Activated CD4-positive, CD25-positive, alpha-beta regulatory T cell treated with anti-CD3 and anti-CD28 coated beads, Interleukin-2, amount 50 U/mL, for 16 hours (primary cell): Measurements from ENCODE around the gene ACVR1C.

Experiments
- DNase-seq: peaks from one replicate; pipeline ENCODE4 v3.0.0-alpha.2; 2020; ENCODE audit warnings: low read depth, low spot score

The ACVR1C gene

DNA sequence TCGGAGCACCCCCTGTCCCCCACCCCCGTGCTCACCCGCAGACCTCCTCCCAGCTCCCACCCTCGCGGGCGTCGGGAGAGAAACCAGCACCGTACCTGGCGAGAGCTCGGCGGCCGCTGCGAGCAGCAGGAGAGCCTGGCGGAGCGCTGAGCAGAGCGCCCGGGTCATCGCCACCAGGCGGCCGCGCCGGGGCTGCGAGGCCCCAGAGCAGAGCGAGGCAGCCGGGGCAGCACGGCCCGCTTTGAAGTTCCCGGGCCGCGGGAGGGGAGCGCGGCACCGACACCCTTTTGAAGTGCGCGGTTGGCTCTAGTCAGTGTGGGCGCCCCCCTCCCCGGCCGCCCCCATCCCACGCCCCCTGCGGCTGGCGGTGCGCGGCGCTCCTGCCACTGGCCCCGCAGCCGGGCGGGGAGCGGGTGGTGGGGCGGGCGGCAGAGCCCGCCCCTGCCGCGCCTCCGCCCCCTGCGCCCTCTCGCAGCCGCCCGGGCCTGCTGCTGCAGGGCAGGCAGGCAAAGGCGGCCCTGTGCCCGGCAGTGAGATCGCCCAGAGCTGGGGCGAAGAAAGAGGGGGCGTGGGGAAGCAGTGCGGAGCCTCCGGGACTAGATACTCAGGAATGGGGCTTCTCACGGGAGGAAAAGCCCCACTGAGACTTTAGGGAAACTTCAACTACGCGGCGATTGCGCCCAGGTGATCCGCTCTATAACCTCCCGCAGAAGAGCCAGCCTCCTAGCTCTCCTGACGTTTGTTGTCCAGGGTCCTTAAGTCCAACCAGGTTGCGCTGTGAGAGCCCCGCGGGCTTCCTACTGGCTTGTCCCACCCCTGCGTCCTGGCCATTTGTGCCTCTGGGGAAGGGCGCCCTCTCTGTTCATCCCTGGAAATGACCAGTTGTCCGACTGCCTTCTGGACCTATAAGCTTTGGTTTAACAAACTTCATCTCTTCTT, at the start of gene ACVR1C:
Gene ACVR1C (minus strand): TSS at position 388 of the 939 bp plus-strand sequence. CDS start 220 bp downstream, at position 168.
- DNase-seq = no peak

DNA sequence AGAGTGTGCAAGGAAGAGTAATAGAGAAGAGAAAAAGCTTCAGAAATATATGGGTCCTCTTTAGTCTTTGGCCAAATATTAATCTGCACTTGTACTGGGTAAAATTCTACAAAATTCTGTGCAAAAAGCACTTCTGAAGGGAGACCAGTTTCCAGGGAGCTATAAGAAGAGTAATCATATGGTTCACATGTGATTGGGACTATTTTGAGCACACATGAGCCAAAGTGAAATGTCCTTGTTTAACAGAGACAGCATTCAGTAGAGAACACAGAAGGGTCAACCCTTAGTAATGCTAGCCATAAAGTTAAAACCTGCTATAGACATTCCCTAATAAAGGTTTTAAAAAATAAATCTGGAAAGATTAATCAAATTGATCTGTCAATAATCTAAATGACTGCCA, 49.3 kb upstream of the ACVR1C start:
- DNase-seq = no peak

GRCh38 chr2:157672129-157672528, 43.5 kb upstream of the ACVR1C start:
- DNase-seq = no peak

GRCh38 chr2:157662401-157662800, 33.7 kb upstream of the ACVR1C start:
- DNase-seq = no peak

DNA sequence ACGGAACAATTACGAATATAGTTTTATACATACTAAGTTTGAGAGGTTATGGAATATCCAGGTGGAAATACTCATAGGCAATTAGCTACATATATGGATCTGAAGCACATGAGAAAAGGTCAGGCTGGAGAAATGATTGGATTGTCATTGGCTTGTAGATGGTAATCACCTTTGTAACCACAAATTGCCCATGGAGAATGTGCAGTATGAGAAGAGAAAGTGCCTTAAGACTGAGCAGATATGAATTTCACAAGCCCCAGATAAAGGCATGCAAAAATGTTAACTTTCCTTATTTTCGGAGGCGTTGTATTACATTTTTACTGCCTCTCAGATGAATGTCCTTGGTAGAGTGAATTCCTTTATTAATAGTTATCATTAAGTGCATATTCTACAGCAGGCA, 33.1 kb upstream of the ACVR1C start:
- no peak for DNase-seq

GRCh38 chr2:157657858-157658257, 29.2 kb upstream of the ACVR1C start:
- DNase-seq = no peak

GRCh38 chr2:157657101-157657500, 28.4 kb upstream of the ACVR1C start:
- no peak for DNase-seq

GRCh38 chr2:157644776-157645175, 16.1 kb upstream of the ACVR1C start:
- no peak for DNase-seq

DNA sequence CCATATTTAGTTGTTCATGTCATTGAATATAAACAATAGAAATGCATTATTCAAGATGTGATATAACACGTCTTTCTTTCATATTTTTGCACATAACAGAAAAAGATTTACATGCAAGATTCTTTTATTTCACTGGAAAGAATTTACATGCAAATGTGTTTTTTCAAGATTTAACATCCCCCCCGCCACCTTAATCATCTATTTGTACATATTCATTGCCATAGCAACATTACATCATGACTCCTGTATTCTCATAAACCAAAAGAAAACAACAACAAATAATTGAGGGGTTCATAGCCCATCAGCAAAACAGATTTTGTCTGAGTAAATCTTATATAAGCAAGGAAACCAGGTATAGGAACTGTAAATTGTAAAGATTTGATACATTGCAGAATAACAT, 3.2 kb upstream of the ACVR1C start:
- no peak for DNase-seq

GRCh38 chr2:157627594-157628476, 829 bp downstream of the ACVR1C start:
- no peak for DNase-seq

- no peak for DNase-seq
Measured at GRCh38 chr2:157625296-157625695, 3.4 kb downstream of the ACVR1C start.

GRCh38 chr2:157620956-157621355, 7.7 kb downstream of the ACVR1C start:
- DNase-seq = no peak

DNA sequence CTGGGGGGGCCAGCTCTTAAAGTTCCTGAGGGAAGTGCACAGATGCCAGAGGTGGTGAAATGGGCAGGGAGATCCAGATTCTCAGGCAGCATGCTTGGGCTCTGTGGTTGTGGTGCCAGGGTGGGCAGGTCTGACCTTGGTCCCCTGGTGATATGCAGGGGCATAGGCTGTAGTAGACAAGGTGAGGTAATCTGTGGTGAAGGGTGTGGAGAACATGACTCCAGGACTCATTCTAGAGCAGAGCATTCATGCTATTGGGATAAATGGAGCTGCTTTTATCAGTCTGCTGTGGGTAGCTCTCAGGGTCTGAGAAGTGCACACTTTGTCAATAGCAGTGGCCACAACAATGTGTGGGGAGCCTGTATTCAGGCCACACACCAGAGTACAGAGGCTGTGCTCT, 16.9 kb downstream of the ACVR1C start:
- DNase-seq = no peak

- no peak for DNase-seq
Measured at GRCh38 chr2:157611110-157611509, 17.6 kb downstream of the ACVR1C start.

DNA sequence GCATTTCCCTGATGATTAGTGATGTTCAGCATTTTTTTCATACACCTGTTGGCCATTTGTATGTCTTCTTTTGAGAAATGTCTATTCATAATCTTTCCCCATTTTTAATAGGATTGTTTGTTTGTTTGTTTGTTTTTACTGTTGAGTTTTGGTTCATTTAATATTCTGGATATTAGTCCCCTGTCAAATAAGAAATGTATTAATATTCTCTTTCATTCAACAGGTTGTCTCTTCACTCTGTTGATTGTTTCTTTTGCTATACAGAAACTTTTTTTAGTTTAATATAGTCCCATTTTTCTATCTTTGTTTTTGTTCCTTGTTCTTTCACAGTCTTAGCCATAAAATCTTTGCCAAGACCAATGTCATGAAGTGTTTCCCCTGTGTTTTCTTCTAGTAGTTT, 22.1 kb downstream of the ACVR1C start:
- DNase-seq = no peak

DNA sequence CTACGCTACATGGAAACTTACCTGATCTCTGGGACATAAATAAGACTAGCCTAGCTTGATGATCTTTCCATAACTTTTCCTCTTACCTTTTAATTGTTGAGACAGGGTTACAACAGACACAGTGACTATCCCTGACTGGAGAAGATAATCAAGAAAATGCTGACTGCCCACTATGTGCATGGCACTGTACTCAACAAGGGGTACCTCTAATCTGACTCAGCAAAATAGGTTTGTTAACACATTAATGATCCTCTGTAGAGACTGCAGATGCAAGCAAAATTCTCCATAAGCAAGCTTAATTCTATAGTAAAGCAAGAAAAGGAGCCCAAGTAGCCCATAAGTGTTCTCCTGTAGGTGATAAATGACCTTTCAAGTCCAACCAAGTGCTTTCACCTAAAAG, 25.5 kb downstream of the ACVR1C start:
- no peak for DNase-seq

- no peak for DNase-seq
Measured at GRCh38 chr2:157601807-157602206, 26.9 kb downstream of the ACVR1C start.

DNA sequence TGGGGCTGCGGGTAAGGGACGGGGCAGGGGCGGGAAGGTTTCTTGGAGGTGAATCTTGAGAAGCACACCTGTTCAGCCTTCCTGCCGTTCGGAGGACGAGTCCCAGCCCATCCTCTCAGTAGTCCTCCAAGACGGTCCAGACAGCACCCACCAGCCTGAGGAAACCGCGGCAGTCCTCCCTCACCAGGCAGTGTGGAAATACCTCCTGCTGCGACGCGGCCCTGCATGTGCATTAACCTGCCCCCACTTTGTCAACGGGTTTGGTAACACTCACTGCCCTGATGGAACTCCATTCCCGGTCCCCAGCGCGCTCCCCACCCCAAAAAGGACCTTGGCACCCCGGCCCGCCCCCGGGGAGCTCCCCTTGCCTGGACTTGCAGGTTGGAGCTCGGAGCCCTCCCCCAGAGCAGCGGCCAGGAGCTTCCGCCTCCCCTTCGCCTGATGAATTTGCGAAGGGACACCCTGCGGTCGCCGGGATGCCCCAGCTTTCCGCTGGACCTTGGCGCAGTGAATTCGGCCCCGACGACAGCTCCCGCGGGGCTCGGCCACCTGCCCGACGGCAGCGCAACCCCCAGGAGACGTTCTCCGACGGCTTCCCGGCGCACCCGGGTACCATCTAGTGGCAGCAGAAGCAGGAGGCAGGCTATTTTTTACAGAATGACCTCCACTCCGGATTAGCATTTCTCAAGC, 31.5 kb downstream of the ACVR1C start:
- peak; percentile 4 for DNase-seq

DNA sequence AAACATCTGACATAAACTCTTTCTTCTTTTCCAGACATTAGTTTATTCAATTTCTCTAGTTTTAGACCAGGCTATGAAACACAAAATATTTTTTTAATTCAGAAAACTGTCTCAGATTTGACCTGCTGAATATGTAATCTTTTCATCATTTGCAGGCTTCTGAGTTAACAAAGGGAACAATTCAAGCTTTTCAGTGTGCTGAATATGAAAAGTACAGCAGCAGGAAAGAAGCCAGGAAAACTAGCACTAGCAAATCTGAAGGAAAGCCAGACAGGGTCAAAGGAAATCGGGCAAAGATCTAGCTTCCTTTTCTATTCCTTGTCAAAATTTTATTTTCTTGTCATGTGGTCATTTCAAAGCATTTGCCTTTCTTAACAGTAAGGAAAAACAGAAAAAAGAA, 35.3 kb downstream of the ACVR1C start:
- no peak for DNase-seq

DNA sequence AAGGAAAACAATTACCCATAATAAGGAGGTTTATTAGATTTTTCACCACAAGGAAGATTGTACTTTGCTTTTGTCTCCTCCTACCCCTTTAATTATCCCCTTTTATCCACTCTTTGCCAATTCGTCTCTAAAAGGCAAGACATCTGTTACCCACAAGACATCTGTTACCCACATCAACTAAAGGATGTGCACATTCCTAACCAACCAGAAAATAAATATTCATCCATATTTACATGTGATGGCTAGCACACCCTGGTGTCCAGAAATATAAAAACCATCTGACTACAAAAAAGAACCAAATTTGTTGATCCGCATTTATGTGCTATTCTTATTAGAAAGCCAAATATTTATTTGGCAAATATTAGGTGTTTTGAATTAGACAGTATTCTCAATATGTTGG, 35.7 kb downstream of the ACVR1C start:
- DNase-seq = no peak

DNA sequence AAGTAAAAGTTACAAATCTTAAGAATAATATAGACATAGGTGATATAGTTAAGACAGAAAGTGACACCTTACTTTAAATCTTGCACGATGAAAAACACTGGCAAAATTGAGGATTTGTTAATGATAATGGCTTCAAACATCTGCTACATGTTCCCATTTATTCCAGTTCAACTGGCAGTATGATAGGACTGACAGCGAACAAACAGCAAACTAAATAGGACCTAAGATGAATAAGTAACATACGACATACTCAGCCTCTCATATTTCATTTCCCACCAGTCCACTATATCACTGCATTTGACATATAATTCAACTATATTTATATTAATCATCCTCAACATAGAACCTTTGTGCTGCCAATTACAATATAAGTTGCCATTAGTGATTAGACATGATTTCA, 36.3 kb downstream of the ACVR1C start:
- no peak for DNase-seq

- DNase-seq = no peak
Measured at GRCh38 chr2:157587576-157587975, 41.1 kb downstream of the ACVR1C start.
